Measurements from ENCODE around the gene ZNF273. TPM values are rescaled to one million over a fixed set of nuclear protein-coding genes. Genes with fewer than 3 reads are reported as not detected.

Gene ZNF273
- total RNA-seq, 1 experiment from 2014 or later: 6.6 TPM

DNA sequence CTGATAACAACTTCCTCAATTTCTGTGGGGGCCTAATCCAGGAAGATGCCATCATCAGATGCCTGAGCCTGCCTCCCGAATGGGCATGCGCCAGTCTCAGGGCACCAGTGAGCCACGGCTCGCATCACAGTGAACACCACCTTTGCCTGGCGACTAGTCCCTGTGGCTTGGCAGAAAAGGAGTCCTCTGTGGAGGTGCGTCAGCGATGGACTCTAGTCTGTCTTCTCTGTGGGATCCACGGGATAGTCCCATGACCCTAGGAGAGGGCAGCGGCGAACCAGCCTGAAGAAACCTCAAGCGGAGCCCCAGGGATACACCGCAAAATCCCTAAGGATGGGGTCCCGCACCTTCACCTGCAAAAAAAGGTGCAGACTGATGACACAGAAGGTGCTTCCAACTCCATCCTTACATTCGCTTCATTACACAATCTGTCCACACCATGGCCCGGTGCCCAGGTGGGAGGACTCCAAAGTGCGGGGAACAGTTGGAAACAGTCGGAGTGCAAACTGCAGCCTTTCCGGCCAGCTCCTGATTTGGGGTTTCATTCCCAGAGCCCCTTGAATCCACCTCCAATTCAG, 35.1 kb upstream of the ZNF273 start:
- Histone ChIP-seq H3K79me2 (ENCODE audit: insufficient read depth, low read length) (no peaks in the 10 kb centered on the region), H3K9ac (ENCODE audit: low read length) (no peak overlapping the region), H3K9me2 (ENCODE audit: insufficient read depth) (no peaks in the 10 kb centered on the region), H3K27ac (ENCODE audit: low read depth, low read length) (no peak overlapping the region), H3K4me2 (ENCODE audit: low read length) (no peak overlapping the region), H3K4me3 (replicated peaks in 1 of 2; ENCODE audit: low read depth in 1 of 2, low read length in 2 of 2) (no peak overlapping the region), H2AFZ (ENCODE audit: low read depth, low read length, poor library complexity, severe bottlenecking) (no peak overlapping the region), H4K20me1 (ENCODE audit: insufficient read depth) (no peaks in the 10 kb centered on the region), H3K36me3 (ENCODE audit: control insufficient read depth in 1 of 2, insufficient read depth in 2 of 2, low read length in 2 of 2) (no peaks in the 10 kb centered on the region), H3K27me3 (ENCODE audit: insufficient read depth, low read length) (no peaks in the 10 kb centered on the region), H3K9me3 (ENCODE audit: control insufficient read depth in 1 of 2, insufficient read depth in 1 of 2, low read depth in 1 of 2, low read length in 2 of 2) (no peaks in the 10 kb centered on the region), H3K4me1 (ENCODE audit: control insufficient read depth in 1 of 2, insufficient read depth in 2 of 2, low read length in 2 of 2) (no peaks in the 10 kb centered on the region)
- intact Hi-C loops (cut with micrococcal nuclease): no loop called here
- CTCF ChIA-PET: no interaction called here
- DNase-seq (ENCODE audit: low read depth, low spot score) (no peak), ATAC-seq (no peak)
- RAD21 ChIA-PET (ENCODE audit: low non-redundant PET in 1 of 2, low total read pairs in 2 of 2, uncharacterized antibody in 2 of 2, unreplicated experiment in 2 of 2): no interaction called here
- TF ChIP-seq POLR2A (IDR thresholded peaks at IDR 0.05; ENCODE audit: borderline replicate concordance, extremely low read depth, insufficient read depth, insufficient read length) (no peak), YY1 (IDR thresholded peaks at IDR 0.05; ENCODE audit: extremely low read depth, insufficient replicate concordance, low read depth, low read length) (no peak), EZH2 (IDR thresholded peaks at IDR 0.05) (no peak), TCF7L2 (IDR thresholded peaks at IDR 0.05; ENCODE audit: borderline replicate concordance, extremely low read depth, insufficient read depth, insufficient read length) (no peak), CEBPB (IDR thresholded peaks at IDR 0.05; ENCODE audit: low read depth) (no peak), POLR2AphosphoS5 (IDR thresholded peaks at IDR 0.05; ENCODE audit: low read depth, low read length) (no peak), ZFX (IDR thresholded peaks at IDR 0.05) (no peak), SIN3A (IDR thresholded peaks at IDR 0.05; ENCODE audit: low read depth) (no peak), RAD21 (IDR thresholded peaks at IDR 0.05; ENCODE audit: low read depth) (no peak)
- TF ChIP-seq, protein P1, sequence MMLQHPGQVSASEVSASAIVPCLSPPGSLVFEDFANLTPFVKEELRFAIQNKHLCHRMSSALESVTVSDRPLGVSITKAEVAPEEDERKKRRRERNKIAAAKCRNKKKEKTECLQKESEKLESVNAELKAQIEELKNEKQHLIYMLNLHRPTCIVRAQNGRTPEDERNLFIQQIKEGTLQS (IDR thresholded peaks at IDR 0.05): no peak
- TF ChIP-seq, protein P2, sequence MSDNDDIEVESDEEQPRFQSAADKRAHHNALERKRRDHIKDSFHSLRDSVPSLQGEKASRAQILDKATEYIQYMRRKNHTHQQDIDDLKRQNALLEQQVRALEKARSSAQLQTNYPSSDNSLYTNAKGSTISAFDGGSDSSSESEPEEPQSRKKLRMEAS (IDR thresholded peaks at IDR 0.05): no peak
- TF ChIP-seq, protein P3, sequence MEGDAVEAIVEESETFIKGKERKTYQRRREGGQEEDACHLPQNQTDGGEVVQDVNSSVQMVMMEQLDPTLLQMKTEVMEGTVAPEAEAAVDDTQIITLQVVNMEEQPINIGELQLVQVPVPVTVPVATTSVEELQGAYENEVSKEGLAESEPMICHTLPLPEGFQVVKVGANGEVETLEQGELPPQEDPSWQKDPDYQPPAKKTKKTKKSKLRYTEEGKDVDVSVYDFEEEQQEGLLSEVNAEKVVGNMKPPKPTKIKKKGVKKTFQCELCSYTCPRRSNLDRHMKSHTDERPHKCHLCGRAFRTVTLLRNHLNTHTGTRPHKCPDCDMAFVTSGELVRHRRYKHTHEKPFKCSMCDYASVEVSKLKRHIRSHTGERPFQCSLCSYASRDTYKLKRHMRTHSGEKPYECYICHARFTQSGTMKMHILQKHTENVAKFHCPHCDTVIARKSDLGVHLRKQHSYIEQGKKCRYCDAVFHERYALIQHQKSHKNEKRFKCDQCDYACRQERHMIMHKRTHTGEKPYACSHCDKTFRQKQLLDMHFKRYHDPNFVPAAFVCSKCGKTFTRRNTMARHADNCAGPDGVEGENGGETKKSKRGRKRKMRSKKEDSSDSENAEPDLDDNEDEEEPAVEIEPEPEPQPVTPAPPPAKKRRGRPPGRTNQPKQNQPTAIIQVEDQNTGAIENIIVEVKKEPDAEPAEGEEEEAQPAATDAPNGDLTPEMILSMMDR (IDR thresholded peaks at IDR 0.05 in 2 of 3, conservative IDR thresholded peaks at IDR 0.05 in 1 of 3; ENCODE audit: borderline replicate concordance in 1 of 3, insufficient read depth in 1 of 3, low read depth in 2 of 3, low read length in 2 of 3): no peak
- no TSS peak for BruUV-seq (replicated peaks)
- POLR2A ChIA-PET: no interaction called here
